ENCODE measurements around the gene TNNC2.
"Not testable (repeated sequence)": the region's sequence is repeated elsewhere in the genome, so short reads cannot be mapped to it uniquely, and the experiment has no call there.

TNNC2 gene

GRCh38 chr20:45827030-45827652 is at the start of gene TNNC2:
Gene TNNC2 (minus strand): TSS chr20:45827312. CDS start chr20:45827248, 64 bp downstream.
- no peak for DNase-seq

GRCh38 chr20:45874576-45874975 is 47.5 kb upstream of the TNNC2 start:
- DNase-seq, result no peak

GRCh38 chr20:45874104-45874481 is 47.0 kb upstream of the TNNC2 start:
- DNase-seq, result not testable (repeated sequence)

- DNase-seq, result no peak
These were observed 46.4 kb upstream of the TNNC2 start for GRCh38 chr20:45873409-45874103.

- no peak for DNase-seq
These were observed 45.5 kb upstream of the TNNC2 start for GRCh38 chr20:45872626-45873025.

GRCh38 chr20:45867819-45868176 is 40.7 kb upstream of the TNNC2 start:
- DNase-seq, result no peak

GRCh38 chr20:45867136-45867818 is 40.2 kb upstream of the TNNC2 start:
- DNase-seq, result no peak

GRCh38 chr20:45866454-45866853 is 39.3 kb upstream of the TNNC2 start:
- DNase-seq, result no peak

- DNase-seq, result no peak
These were observed 36.7 kb upstream of the TNNC2 start for GRCh38 chr20:45863543-45864470.

- DNase-seq, result no peak
These were observed 34.3 kb upstream of the TNNC2 start for GRCh38 chr20:45861221-45862075.

GRCh38 chr20:45860560-45861220 is 33.6 kb upstream of the TNNC2 start:
- no peak for DNase-seq

GRCh38 chr20:45859916-45860315 is 32.8 kb upstream of the TNNC2 start:
- no peak for DNase-seq

GRCh38 chr20:45857882-45858216 is 30.7 kb upstream of the TNNC2 start:
- no peak for DNase-seq

- DNase-seq, result peak; percentile 88 to 97
These were observed 30.2 kb upstream of the TNNC2 start, which contains the start of the genes ACOT8 and ZSWIM3 for GRCh38 chr20:45857114-45857881. Gene ACOT8 (minus strand): TSS chr20:45857392. CDS start chr20:45857315, 77 bp downstream. Gene ZSWIM3 (plus strand): TSS chr20:45857614. CDS start chr20:45857826, 212 bp downstream.

GRCh38 chr20:45853484-45853883 is 26.4 kb upstream of the TNNC2 start:
- no peak for DNase-seq

GRCh38 chr20:45852326-45852725 is 25.2 kb upstream of the TNNC2 start:
- no peak for DNase-seq

GRCh38 chr20:45851501-45851900 is 24.4 kb upstream of the TNNC2 start:
- DNase-seq, result no peak

- DNase-seq, result no peak
These were observed 23.8 kb upstream of the TNNC2 start for GRCh38 chr20:45850926-45851325.

- no peak for DNase-seq
These were observed 23.1 kb upstream of the TNNC2 start for GRCh38 chr20:45850238-45850637.

- DNase-seq, result no peak
These were observed 22.0 kb upstream of the TNNC2 start for GRCh38 chr20:45848969-45849582.

Data from NCI-H187 (cell line).